Testis (tissue), 2 donors: ENCODE measurements around the gene NEBL.

Experiments used
- POLR2A ChIP-seq: fragments of 450-650 bp; IDR thresholded peaks from one replicate; pipeline ENCODE4 v1.6.1; 2017; ENCODE audit warnings: antibody characterized with exemption, mild to moderate bottlenecking, moderate library complexity
- TF ChIP-seq, protein P1 (sequence below), 3 experiments: fragments of 450-650 bp in 2 of 3; fragments of 200-600 bp in 1 of 3; sonication (generic) in 1 of 3; IDR thresholded peaks; one replicate each; pipeline ENCODE4 v1.5.1; 2016 to 2019; ENCODE audit warnings: antibody characterized with exemption in 3 of 3, mild to moderate bottlenecking in 2 of 3, moderate library complexity in 1 of 3

DNA sequence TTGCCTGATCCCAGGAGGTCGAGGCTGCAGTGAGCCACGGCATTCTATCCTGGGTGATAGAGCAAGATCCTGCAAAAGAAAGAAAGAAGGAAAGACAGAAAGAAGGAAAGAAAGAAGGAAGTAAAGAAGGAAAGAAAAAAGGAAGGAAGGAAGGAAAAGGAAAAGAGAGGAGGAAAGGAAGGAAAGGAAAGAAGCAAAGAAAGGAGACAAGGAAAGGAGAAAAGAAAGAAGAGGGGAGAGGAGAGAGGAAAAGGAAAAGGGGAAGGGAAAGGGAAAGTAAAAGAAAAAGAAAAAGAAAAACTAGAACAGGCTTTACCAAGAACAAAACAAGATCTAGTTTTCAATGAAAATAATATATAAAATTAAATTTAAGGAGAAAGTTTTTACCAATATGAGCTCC is 15.0 kb downstream of the NEBL start:
- TF ChIP-seq, protein P1, sequence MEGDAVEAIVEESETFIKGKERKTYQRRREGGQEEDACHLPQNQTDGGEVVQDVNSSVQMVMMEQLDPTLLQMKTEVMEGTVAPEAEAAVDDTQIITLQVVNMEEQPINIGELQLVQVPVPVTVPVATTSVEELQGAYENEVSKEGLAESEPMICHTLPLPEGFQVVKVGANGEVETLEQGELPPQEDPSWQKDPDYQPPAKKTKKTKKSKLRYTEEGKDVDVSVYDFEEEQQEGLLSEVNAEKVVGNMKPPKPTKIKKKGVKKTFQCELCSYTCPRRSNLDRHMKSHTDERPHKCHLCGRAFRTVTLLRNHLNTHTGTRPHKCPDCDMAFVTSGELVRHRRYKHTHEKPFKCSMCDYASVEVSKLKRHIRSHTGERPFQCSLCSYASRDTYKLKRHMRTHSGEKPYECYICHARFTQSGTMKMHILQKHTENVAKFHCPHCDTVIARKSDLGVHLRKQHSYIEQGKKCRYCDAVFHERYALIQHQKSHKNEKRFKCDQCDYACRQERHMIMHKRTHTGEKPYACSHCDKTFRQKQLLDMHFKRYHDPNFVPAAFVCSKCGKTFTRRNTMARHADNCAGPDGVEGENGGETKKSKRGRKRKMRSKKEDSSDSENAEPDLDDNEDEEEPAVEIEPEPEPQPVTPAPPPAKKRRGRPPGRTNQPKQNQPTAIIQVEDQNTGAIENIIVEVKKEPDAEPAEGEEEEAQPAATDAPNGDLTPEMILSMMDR (IDR thresholded peaks at IDR 0.05), result no peak
- TF ChIP-seq POLR2A, result no peak
